Right lung (tissue), 5 donors: Measurements from ENCODE around the gene RASGRP2. TPM values are rescaled to one million over a fixed set of nuclear protein-coding genes. Genes with fewer than 3 reads are reported as not detected.

Experiments
- DNase-seq, 2 donors: peaks; one replicate each; pipeline ENCODE4 v3.0.0-alpha.2; 2013
- polyA plus RNA-seq, 5 donors: library from polyadenylated mRNA; unstranded; fragments of 120-200 nt; gene quantifications; one replicate each; pipeline versions ENCODE4 v1.2.1 to v1.2.3, GENCODE V29; 2013; ENCODE audit warnings: inconsistent platforms in 1 of 5, low replicate concordance in 1 of 5; ENCODE audit not compliant: insufficient read length in 5 of 5, insufficient read depth in 1 of 5

Gene RASGRP2
- polyA plus RNA-seq, 5 donors = 6.5 to 10.7 (median 9.9) TPM

DNA sequence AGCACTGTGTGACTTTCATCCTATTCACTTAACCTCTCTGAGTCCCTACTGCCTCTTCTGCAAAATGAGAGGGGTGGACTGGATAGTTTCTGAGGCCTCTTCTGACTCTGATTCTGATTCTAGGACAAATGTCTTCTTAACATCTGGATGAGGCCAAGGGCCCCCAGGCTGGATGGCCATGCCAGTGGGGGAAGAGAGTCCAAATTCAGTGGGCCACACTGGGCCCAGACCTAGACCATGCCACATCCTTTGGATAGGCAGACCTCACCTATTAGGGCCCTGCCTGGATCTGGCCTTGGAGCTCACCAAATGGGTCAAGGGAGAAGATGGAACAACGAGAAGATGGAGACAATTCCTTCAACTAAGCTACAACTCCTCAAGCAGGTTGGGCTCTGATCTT is 45.5 kb downstream of the RASGRP2 start:
- no peak for DNase-seq

DNA sequence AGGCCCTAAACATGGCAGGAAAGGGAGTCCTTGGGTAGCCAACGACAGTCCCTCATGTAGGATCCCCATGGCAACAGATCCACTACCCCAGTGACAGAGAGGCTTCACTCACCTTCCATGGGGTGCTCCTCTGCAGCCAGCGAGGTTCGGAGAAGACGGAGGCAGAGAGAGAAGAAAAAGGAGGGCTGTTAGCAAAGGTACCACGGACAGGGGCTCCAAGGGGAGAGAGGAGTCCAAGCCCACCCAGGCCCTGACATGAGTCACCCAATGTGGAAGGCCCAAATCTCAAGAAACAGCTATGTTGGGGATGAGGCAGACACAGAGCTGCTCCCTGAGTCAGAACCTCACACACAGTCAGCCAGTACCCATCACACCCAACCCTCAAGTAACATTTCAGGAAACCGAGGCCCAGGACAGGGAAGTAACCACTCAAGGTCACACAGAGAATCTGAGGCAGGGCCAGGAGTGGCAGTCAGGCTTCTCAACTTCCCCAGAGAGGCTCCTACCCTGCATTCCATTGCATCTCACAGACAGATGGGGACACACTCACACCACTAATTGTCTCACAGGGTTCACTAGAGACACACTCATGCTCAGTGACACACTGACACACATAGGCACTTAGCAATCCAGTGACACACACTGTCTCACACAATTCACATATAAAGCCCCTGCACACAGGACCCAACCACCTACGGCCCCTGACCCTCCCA is 46.1 kb downstream of the RASGRP2 start:
- no peak for DNase-seq

DNA sequence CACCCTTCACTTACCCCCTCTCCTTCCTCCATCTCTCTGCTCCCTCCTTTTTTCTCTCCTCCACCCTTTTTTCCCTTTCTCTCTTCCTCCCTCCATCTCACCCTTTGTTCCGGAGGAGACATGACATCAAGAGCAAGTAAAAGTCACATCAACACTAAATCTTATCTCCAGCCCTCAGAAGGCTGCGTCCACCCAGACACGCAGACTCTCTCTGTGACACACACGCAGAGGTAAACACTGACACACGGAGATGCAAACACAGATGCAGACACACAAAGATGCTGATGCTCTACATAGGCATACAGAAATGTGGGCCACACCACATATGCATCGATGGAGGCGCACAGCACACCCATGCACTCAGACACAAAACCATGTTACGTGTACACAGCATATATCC is 47.9 kb downstream of the RASGRP2 start:
- DNase-seq = no peak

GRCh38 chr11:64695548-64695947 is 48.4 kb downstream of the RASGRP2 start:
- no peak for DNase-seq

- DNase-seq = no peak
These were observed 49.0 kb downstream of the RASGRP2 start for GRCh38 chr11:64694821-64695365.

- no peak for DNase-seq
These were observed 49.8 kb downstream of the RASGRP2 start for GRCh38 chr11:64694026-64694755.

GRCh38 chr11:64692764-64693331 is 51.1 kb downstream of the RASGRP2 start:
- DNase-seq = no peak

DNA sequence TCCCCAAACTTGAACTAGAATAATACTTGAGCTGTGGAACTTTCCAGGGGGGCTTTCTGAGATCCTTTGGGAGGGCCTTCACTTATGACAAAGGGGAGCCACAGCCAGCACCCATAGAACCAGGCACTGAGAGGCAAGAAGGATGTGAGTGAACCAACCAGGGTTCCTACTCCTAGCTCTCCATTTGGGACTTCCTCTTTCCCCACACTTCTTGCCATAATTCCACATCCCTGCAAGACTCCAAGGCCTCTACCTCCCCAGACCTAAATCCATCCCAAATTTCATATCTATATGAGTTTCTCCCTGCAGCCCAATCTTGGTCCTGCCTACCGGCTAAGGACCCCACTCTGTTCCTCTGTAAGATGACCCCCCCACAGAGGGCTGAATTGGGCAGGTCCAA is 52.4 kb downstream of the RASGRP2 start:
- DNase-seq = no peak

- no peak for DNase-seq
These were observed 53.7 kb downstream of the RASGRP2 start for GRCh38 chr11:64690235-64690634.

DNA sequence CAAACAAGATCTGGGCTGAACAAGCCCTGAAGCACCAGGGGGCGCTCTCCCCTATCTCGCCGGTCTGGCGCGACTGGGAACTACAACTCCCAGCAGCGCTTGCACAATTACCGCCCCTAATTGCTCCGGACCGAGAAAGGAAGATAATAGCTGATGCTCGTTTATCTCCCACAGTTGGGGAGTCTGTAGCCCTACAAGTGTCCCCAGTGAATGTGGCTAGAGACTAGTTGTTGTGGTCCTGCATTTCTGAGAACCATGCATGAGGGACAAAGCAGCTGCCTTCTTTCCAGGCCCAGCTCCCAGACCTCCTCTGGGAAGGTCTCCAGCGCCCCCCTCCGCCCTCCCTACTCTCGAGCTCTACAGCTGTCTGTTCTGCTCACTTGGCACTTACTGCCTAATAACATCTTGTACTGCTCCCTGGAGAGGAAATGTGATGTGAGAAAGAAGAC is 55.4 kb downstream of the RASGRP2 start:
- DNase-seq = peak; percentile 90 to 93

DNA sequence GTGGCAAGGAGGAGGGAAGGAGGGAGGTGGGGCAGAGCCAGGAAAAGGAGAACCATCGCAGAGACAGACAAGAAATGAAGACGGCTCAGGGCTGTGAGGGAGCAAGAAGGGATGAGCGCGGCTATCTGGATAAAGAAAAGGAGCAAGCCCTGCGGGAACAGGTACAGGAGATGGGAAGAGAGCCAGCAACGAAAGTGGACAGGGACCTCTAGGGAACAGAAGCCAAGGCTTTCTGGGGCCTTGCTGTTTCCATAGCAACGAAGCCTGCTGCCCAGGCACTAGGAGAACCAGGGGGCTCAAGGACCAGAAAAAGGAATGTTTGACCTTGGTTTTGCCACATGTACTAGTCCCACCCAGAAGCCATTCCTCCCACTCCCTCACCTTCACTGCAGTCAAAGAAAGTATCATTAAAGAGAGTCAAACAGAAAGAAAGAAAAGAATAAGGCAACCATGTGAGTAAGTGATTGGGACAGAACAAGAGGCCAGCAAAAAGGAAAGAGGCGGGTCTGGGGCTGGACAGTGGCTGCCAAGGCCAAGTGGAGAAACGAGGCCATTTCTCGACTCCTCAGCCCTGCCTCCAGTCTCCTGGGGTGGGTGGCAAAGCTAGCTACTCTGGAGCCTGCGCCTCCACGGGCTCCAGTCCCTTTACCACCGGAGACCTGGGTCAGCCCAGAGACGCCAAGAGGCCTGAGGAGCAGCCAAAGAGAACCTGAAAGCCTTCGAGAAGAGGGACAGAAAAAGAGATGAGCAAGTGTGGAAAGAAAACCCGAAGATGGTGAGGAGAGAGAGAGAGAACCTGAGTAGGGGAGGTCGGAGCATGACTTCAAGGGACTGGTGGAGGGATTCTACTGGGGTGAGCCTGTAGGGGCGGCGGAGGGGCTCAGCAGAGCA is 56.1 kb downstream of the RASGRP2 start:
- DNase-seq = no peak

GRCh38 chr11:64687204-64687603 is 56.7 kb downstream of the RASGRP2 start:
- DNase-seq = no peak

GRCh38 chr11:64686466-64687170 is 57.3 kb downstream of the RASGRP2 start:
- no peak for DNase-seq

- no peak for DNase-seq
These were observed 58.4 kb downstream of the RASGRP2 start for GRCh38 chr11:64685536-64685935.

GRCh38 chr11:64684357-64684756 is 59.6 kb downstream of the RASGRP2 start:
- DNase-seq = no peak

- no peak for DNase-seq
These were observed 62.8 kb downstream of the RASGRP2 start for GRCh38 chr11:64681171-64681570.

DNA sequence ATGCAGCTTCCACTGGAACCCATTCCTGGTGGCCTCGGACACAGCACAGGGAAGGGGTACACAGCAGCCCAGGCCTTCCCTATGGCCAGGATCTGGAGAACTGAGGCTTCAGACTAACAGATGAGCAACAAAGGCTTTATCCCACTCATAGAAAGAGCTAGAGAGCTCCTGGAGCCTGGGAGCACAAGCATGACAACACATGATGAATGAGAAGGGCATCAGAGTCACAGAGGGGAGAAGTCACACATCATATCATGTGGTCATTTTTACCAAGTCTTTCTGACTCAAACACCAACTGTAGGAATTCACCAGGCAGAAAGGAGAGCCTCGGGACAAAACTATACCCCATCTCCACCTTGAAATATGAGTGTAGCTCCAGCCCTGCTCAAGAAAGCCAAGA is 64.1 kb downstream of the RASGRP2 start:
- no peak for DNase-seq

DNA sequence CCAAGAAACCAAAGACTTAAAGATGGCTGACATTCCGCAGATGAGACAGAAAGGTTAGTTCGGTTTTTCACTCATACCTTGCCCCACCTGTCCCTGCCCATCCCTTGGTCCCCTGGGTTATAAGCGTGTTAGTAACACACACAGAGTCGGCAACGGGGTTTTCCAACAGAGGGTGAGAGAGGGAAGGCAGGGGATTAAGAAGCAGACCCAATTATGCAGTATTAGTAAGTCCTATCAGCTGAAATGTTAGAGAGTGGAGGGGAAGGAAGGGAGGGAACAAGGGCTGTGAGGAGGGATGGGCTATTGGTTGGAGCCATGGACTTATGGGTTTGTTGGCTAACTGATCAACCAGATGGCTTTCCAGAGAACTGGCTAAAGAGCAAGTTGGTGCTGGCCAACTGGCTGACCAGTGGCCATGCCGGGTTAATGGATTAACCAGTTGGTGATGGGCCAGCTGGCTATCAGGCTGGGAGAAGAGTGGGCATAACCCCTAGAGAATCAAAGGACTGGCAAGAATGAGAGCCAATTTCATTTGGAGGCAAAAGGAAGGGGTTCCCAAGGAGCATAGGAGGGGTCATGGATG is 66.4 kb downstream of the RASGRP2 start:
- no peak for DNase-seq
